Prostate gland (tissue), 2 donors: ENCODE results near the gene UBR3.

Experiments
- CTCF ChIP-seq, 4 experiments: fragments of 200-600 bp in 2 of 4; fragments of 450-650 bp in 2 of 4; sonication (generic) in 2 of 4; IDR thresholded peaks; 1 replicate in 3 of 4; 2 replicates in 1 of 4; pipeline ENCODE4 v1.5.1; 2016 to 2019; ENCODE audit warnings: antibody characterized with exemption in 4 of 4, mild to moderate bottlenecking in 2 of 4, moderate library complexity in 2 of 4
- POLR2AphosphoS5 ChIP-seq: sonication (generic); formaldehyde crosslinking; IDR thresholded peaks from one replicate; pipeline ENCODE4 v1.6.1; 2017; ENCODE audit warnings: antibody characterized with exemption

DNA sequence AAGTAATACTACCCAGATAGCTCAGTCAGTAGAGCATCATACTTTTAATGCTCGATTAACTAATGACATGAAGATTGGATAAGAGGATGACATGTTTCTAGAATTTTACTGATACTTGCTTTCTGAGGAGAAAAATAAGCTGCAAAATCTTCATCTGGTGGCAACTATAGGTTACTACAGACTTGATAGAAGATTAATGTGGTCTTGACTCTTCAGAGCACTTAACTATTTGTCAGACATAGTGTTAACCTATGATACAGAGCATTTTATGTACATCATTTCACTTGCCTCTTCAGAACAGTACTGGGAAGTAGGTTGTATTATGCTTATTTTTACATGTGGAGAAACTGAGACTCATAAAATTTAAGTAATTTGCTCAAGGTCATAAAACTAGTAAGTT is 83.9 kb downstream of the UBR3 start:
- TF ChIP-seq CTCF (IDR thresholded peaks at IDR 0.05) (no peak), POLR2AphosphoS5 (no peak)
